Left ventricle myocardium inferior (tissue), 1 donor: Measurements from ENCODE around the gene FAS. TPM values are rescaled to one million over a fixed set of nuclear protein-coding genes. Genes with fewer than 3 reads are reported as not detected.
A peak's percentile ranks its signal among the peaks of the same experiment; 100 is the strongest.
"Not testable (repeated sequence)": the region's sequence is repeated elsewhere in the genome, so short reads cannot be mapped to it uniquely, and the experiment has no call there.

Experiments
- DNase-seq: peaks from one replicate; pipeline ENCODE4 v3.0.0-alpha.2; 2020
- H3K27ac ChIP-seq: fragments of 200-600 bp; replicated peaks from 2 replicates; pipeline ENCODE4 v1.8.0; 2021
- H3K27me3 ChIP-seq: fragments of 200-600 bp; 2 replicates; pipeline ENCODE4 v1.8.0; 2021; ENCODE audit warnings: low read depth
- H3K36me3 ChIP-seq: fragments of 200-600 bp; 2 replicates; pipeline ENCODE4 v1.8.0; 2021
- H3K4me1 ChIP-seq: fragments of 200-600 bp; 2 replicates; pipeline ENCODE4 v1.8.0; 2021
- H3K4me3 ChIP-seq: fragments of 200-600 bp; 2 replicates; pipeline ENCODE4 v1.8.0; 2021; ENCODE audit warnings: mild to moderate bottlenecking, moderate library complexity
- H3K9me3 ChIP-seq: fragments of 200-600 bp; replicated peaks from 2 replicates; pipeline ENCODE4 v1.8.0; 2021
- CTCF ChIP-seq: fragments of 200-600 bp; IDR thresholded peaks from 2 replicates; pipeline ENCODE4 v1.8.0; 2021; ENCODE audit warnings: antibody characterized with exemption, mild to moderate bottlenecking, borderline replicate concordance
- intact Hi-C: fragments of 100-400 bp; cut with micrococcal nuclease; formaldehyde crosslinking; loops from one replicate; pipeline ENCODE4 v1.11.0; 2022
- total RNA-seq: library from RNA; stranded (reverse); fragmentation: NEBNext Ultra II Directional; extraction: Animal tissue kit (Norgen Biotek cat#: 25700); gene quantifications from one replicate; pipeline ENCODE4 v1.2.1, GENCODE V29; 2021
- donor health status: DM: no; HTN: yes; CAD: no; lungs with severe emphysema.

FAS gene
- total RNA-seq, 1 donor from 2014 or later: 3.7 TPM

- peaks cover 67% of the 10 kb centered on the region for H3K36me3 ChIP-seq
- intact Hi-C loops: no loop called here
- no peak overlapping the region for H3K27ac ChIP-seq
- no peaks in the 10 kb centered on the region for H3K4me1 ChIP-seq
- H3K27me3 ChIP-seq: no peaks in the 10 kb centered on the region
- TF ChIP-seq CTCF: no peak
- no peak overlapping the region for H3K4me3 ChIP-seq
- peaks cover 16% of the 10 kb centered on the region for H3K9me3 ChIP-seq
- no peak for DNase-seq
These were observed 29.1 kb downstream of the FAS start for GRCh38 chr10:89019569-89020327.

- H3K9me3 ChIP-seq: peaks cover 16% of the 10 kb centered on the region
- H3K4me3 ChIP-seq, H3K27me3 ChIP-seq, intact Hi-C loops, H3K27ac ChIP-seq, DNase-seq: not testable (repeated sequence)
- H3K36me3 ChIP-seq: peaks cover 52% of the 10 kb centered on the region
- peaks cover 13% of the 10 kb centered on the region for H3K4me1 ChIP-seq
These were observed 30.9 kb downstream of the FAS start for GRCh38 chr10:89021526-89021925.

GRCh38 chr10:89022734-89023133, 32.1 kb downstream of the FAS start:
- no peak for TF ChIP-seq CTCF
- Histone ChIP-seq H3K4me1 (peaks cover 13% of the 10 kb centered on the region), H3K9me3 (peaks cover 16% of the 10 kb centered on the region), H3K27ac (no peak overlapping the region), H3K36me3 (peaks cover 49% of the 10 kb centered on the region), H3K4me3 (no peak overlapping the region), H3K27me3 (no peaks in the 10 kb centered on the region)
- intact Hi-C loops: no loop called here
- no peak for DNase-seq

GRCh38 chr10:89025453-89025852, 34.9 kb downstream of the FAS start:
- Histone ChIP-seq H3K27ac (no peak overlapping the region), H3K9me3 (peaks cover 6% of the 10 kb centered on the region), H3K4me3 (no peak overlapping the region), H3K36me3 (peaks cover 22% of the 10 kb centered on the region), H3K27me3 (no peaks in the 10 kb centered on the region), H3K4me1 (peaks cover 17% of the 10 kb centered on the region)
- DNase-seq: no peak
- no peak for TF ChIP-seq CTCF
- intact Hi-C loops: no loop called here

GRCh38 chr10:89029181-89029580, 38.6 kb downstream of the FAS start:
- no peak for DNase-seq
- H3K27ac ChIP-seq: no peak overlapping the region
- peaks cover 5% of the 10 kb centered on the region for H3K36me3 ChIP-seq
- intact Hi-C loops: loop anchor here (1.0 kb wide), 1 partner anchor 184 kb away; no protein-coding TSS in a partner anchor
- peaks cover 37% of the 10 kb centered on the region for H3K4me1 ChIP-seq
- no peaks in the 10 kb centered on the region for H3K9me3 ChIP-seq
- TF ChIP-seq CTCF: no peak
- no peaks in the 10 kb centered on the region for H3K27me3 ChIP-seq
- H3K4me3 ChIP-seq: no peak overlapping the region

- Histone ChIP-seq H3K27me3 (no peaks in the 10 kb centered on the region), H3K36me3 (no peaks in the 10 kb centered on the region), H3K27ac (no peak overlapping the region), H3K4me3 (no peak overlapping the region), H3K9me3 (no peaks in the 10 kb centered on the region), H3K4me1 (peaks cover 37% of the 10 kb centered on the region)
- TF ChIP-seq CTCF: peak; percentile 93
- intact Hi-C loops: loop anchor here (1.0 kb wide), 1 partner anchor 183 kb away; no protein-coding TSS in a partner anchor
- peak; percentile 63 for DNase-seq
These were observed 39.3 kb downstream of the FAS start for GRCh38 chr10:89029785-89030437.
